WTC11 (cell line): ENCODE results near the gene PDCD1. TPM values are rescaled to one million over a fixed set of nuclear protein-coding genes. Genes with fewer than 3 reads are reported as not detected.

Source experiments
- ATAC-seq: fragments of 200-7000 bp; cut with Tn5 transposase; 2 replicates; pipeline ENCODE4 v1.10.0; 2021; ENCODE audit warnings: mild to moderate bottlenecking, moderate library complexity
- CTCF ChIA-PET: fragments of 300-600 bp; sonication (Branson Sonifier 250); formaldehyde crosslinking; loops from one replicate; lab custom pipeline; 2021; ENCODE audit warnings: antibody characterized with exemption; lab: Charles Lee
- POLR2A ChIA-PET: fragments of 350-600 bp; sonication (Branson Sonifier 250); formaldehyde crosslinking; loops from one replicate; lab custom pipeline; 2021; ENCODE audit warnings: antibody characterized with exemption; lab: Charles Lee
- DNase-seq: peaks from one replicate; pipeline ENCODE4 v3.0.0; 2021; ENCODE audit warnings: low spot score
- H3K27ac Mint-ChIP-seq: 2 replicates; pipeline ENCODE4 v1.8.0; 2021; ENCODE audit warnings: mixed read lengths
- H3K27me3 Mint-ChIP-seq: 2 replicates; pipeline ENCODE4 v1.8.0; 2021; ENCODE audit warnings: low read depth, mild to moderate bottlenecking, moderate library complexity, mixed read lengths
- H3K36me3 Mint-ChIP-seq: 2 replicates; pipeline ENCODE4 v1.8.0; 2021; ENCODE audit warnings: mixed read lengths
- H3K4me1 Mint-ChIP-seq: 2 replicates; pipeline ENCODE4 v1.8.0; 2022; ENCODE audit warnings: mixed read lengths
- H3K4me3 Mint-ChIP-seq: 2 replicates; pipeline ENCODE4 v1.8.0; 2021; ENCODE audit warnings: mild to moderate bottlenecking, moderate library complexity, mixed read lengths
- H3K9me3 Mint-ChIP-seq: 2 replicates; pipeline ENCODE4 v1.8.0; 2021; ENCODE audit warnings: mixed read lengths
- CBFB ChIP-seq: sonication (generic); formaldehyde crosslinking; IDR thresholded peaks from 2 replicates; pipeline ENCODE4 v1.8.1; 2022; ENCODE audit warnings: mild to moderate bottlenecking, low read depth, missing genetic modification reagents
- CREM ChIP-seq: sonication (generic); formaldehyde crosslinking; IDR thresholded peaks from 2 replicates; pipeline ENCODE4 v1.8.1; 2022; ENCODE audit warnings: mild to moderate bottlenecking, missing genetic modification reagents, moderate library complexity
- EMX1 ChIP-seq: fragments of 250-450 bp; sonication (Bioruptor Pico); IDR thresholded peaks from 2 replicates; pipeline ENCODE4 v1.8.0; 2021; ENCODE audit warnings: mild to moderate bottlenecking
- ESRRA ChIP-seq: sonication (generic); formaldehyde crosslinking; IDR thresholded peaks from 2 replicates; pipeline ENCODE4 v1.8.1; 2022; ENCODE audit warnings: mild to moderate bottlenecking, missing genetic modification reagents, borderline replicate concordance
- GABPB1 ChIP-seq: sonication (generic); formaldehyde crosslinking; IDR thresholded peaks from 2 replicates; pipeline ENCODE4 v1.8.1; 2023; ENCODE audit warnings: mild to moderate bottlenecking, missing genetic modification reagents
- NR3C1 ChIP-seq: sonication (generic); formaldehyde crosslinking; conservative IDR thresholded peaks from 2 replicates; pipeline ENCODE4 v1.8.1; 2023; ENCODE audit warnings: low read depth, mild to moderate bottlenecking, missing genetic modification reagents
- SMAD3 ChIP-seq: sonication (generic); formaldehyde crosslinking; IDR thresholded peaks from 2 replicates; pipeline ENCODE4 v1.8.0; 2022; ENCODE audit warnings: missing genetic modification reagents, mild to moderate bottlenecking, borderline replicate concordance
- TCF7 ChIP-seq: sonication (generic); formaldehyde crosslinking; IDR thresholded peaks from 2 replicates; pipeline ENCODE4 v1.8.0; 2022; ENCODE audit warnings: mild to moderate bottlenecking, low read depth, missing genetic modification reagents, moderate library complexity
- ZBTB21 ChIP-seq: sonication (generic); formaldehyde crosslinking; IDR thresholded peaks from 2 replicates; pipeline ENCODE4 v1.8.1; 2023; ENCODE audit warnings: mild to moderate bottlenecking, missing genetic modification reagents, borderline replicate concordance
- ZNF232 ChIP-seq: sonication (generic); formaldehyde crosslinking; IDR thresholded peaks from 2 replicates; pipeline ENCODE4 v1.8.0; 2022; ENCODE audit warnings: mild to moderate bottlenecking, missing genetic modification reagents
- ZNF317 ChIP-seq: sonication (generic); formaldehyde crosslinking; IDR thresholded peaks from 2 replicates; pipeline ENCODE4 v1.8.1; 2023; ENCODE audit warnings: low read depth, mild to moderate bottlenecking, moderate library complexity, missing genetic modification reagents, borderline replicate concordance
- total RNA-seq: library from RNA; stranded (reverse); gene quantifications from 3 replicates; pipeline ENCODE4 v1.2.3, GENCODE V29; 2021
- TF ChIP-seq, protein P1 (sequence below): sonication (generic); formaldehyde crosslinking; IDR thresholded peaks from 2 replicates; pipeline ENCODE4 v1.8.1; 2023; ENCODE audit warnings: mild to moderate bottlenecking, missing genetic modification reagents, borderline replicate concordance
- TF ChIP-seq, protein P2 (sequence below): fragments of 250-450 bp; sonication (Bioruptor Pico); IDR thresholded peaks from 2 replicates; pipeline ENCODE4 v1.9.0; 2021; ENCODE audit warnings: mild to moderate bottlenecking, borderline replicate concordance
- TF ChIP-seq, protein P3 (sequence below): sonication (generic); formaldehyde crosslinking; IDR thresholded peaks from 2 replicates; pipeline ENCODE4 v1.8.0; 2022; ENCODE audit warnings: mild to moderate bottlenecking, missing genetic modification reagents

Gene PDCD1
- total RNA-seq, 1 experiment from 2014 or later, result 0.52 TPM

DNA sequence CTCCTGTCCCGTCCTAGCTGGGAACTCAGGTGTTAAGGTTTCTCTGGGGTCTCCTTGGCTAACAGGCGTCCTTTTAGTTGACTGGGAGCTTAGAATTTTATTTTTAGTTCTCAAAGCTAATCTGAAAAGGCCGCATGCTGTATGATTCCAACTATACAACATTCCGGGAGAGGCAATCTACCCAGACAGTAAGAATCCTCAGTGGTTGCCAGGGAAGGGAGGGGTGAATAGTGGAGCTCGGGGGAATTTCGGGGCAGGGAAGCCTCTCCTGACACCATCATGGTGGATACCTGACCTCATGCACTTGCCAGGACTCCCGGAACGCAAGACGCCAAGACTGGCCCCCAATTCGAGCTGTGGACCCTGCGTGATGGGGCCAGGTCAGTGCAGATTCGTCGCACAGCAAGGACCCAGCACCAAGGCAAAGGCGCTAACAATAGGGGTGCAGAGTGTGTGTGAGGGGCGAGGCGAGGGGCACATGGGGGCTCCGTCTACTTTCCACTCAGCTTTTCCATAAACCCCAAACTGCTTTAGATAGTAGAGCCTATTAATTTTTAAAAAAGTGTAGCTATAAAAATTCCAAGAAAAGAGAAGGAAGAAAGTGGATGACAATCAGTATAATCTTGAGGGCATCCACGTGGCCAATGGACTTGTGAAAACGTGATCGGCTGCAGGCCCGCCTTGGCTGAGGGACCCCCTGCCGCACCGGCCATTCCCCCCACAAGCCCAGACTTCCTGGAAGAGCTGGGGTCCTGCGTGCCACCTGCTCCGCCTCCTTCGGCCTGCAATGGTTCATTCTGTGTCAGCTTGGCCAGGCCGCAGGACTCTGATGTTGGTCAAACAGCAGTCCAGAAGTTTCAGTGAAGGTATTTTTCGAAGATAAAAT lies 17.3 kb downstream of the PDCD1 start:
- no peak for ATAC-seq
- ChIA-PET CTCF (interaction anchor here (1.6 kb wide), 1 partner anchor 107 kb away, joined by 6 read pairs; the partner anchor contains the start of gene D2HGDH), POLR2A (no interaction called here)
- no peak overlapping the region for H3K4me3 Mint-ChIP-seq
- DNase-seq, result no peak
- no peak overlapping the region for H3K27ac Mint-ChIP-seq
- H3K4me1 Mint-ChIP-seq, result peaks cover 19% of the 10 kb centered on the region
- H3K9me3 Mint-ChIP-seq, result no peaks in the 10 kb centered on the region
- no peaks in the 10 kb centered on the region for H3K36me3 Mint-ChIP-seq
- TF ChIP-seq TCF7 (no peak), NR3C1 (no peak), ZBTB21 (CRISPR knock-in tag) (no peak), CREM (CRISPR knock-in tag) (no peak), ZNF317 (CRISPR knock-in tag) (no peak), ESRRA (CRISPR knock-in tag) (no peak)
- TF ChIP-seq, protein P1, sequence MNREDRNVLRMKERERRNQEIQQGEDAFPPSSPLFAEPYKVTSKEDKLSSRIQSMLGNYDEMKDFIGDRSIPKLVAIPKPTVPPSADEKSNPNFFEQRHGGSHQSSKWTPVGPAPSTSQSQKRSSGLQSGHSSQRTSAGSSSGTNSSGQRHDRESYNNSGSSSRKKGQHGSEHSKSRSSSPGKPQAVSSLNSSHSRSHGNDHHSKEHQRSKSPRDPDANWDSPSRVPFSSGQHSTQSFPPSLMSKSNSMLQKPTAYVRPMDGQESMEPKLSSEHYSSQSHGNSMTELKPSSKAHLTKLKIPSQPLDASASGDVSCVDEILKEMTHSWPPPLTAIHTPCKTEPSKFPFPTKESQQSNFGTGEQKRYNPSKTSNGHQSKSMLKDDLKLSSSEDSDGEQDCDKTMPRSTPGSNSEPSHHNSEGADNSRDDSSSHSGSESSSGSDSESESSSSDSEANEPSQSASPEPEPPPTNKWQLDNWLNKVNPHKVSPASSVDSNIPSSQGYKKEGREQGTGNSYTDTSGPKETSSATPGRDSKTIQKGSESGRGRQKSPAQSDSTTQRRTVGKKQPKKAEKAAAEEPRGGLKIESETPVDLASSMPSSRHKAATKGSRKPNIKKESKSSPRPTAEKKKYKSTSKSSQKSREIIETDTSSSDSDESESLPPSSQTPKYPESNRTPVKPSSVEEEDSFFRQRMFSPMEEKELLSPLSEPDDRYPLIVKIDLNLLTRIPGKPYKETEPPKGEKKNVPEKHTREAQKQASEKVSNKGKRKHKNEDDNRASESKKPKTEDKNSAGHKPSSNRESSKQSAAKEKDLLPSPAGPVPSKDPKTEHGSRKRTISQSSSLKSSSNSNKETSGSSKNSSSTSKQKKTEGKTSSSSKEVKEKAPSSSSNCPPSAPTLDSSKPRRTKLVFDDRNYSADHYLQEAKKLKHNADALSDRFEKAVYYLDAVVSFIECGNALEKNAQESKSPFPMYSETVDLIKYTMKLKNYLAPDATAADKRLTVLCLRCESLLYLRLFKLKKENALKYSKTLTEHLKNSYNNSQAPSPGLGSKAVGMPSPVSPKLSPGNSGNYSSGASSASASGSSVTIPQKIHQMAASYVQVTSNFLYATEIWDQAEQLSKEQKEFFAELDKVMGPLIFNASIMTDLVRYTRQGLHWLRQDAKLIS, result no peak
- H3K27me3 Mint-ChIP-seq, result peaks cover 39% of the 10 kb centered on the region

DNA sequence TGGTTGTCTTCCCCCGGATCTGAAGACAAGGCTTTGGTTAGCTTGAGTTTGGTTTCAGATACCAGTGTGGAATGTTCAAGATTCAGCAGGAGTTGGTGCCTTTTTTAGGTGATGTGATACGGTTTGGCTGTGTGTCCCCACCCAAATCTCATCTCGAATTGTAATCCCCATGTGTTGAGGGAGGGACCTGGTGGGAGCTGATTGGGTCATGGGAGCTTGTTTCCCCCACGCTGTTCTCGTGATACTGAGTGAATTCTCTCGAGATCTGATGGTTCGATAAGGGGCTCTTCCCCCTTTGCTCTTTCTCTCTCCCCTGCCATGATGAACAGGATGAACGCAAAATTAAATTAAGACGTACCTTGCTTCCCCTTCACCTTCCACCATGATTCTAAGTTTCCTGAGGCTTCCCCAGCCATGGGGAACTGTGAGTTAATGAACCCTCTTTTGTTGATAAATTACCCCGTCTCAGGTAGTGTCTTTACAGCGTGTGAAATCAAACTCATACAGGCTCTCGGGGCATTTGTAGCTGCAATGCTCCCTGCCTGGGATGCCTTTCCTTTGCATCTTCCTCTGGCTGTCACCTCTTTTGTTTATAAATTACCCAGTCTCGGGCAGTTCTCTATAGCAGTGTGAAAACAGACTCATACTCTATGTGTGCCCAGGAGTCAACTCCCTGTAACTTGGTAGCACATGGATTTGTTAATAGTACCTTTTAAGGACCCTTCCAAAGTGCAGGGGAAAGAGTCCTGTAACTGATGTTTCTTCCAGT lies 21.3 kb downstream of the PDCD1 start:
- ATAC-seq (no peak), DNase-seq (no peak)
- TF ChIP-seq EMX1 (CRISPR knock-in tag) (no peak), SMAD3 (no peak), CBFB (no peak), GABPB1 (no peak), ZNF232 (CRISPR knock-in tag) (no peak)
- TF ChIP-seq, protein P2, sequence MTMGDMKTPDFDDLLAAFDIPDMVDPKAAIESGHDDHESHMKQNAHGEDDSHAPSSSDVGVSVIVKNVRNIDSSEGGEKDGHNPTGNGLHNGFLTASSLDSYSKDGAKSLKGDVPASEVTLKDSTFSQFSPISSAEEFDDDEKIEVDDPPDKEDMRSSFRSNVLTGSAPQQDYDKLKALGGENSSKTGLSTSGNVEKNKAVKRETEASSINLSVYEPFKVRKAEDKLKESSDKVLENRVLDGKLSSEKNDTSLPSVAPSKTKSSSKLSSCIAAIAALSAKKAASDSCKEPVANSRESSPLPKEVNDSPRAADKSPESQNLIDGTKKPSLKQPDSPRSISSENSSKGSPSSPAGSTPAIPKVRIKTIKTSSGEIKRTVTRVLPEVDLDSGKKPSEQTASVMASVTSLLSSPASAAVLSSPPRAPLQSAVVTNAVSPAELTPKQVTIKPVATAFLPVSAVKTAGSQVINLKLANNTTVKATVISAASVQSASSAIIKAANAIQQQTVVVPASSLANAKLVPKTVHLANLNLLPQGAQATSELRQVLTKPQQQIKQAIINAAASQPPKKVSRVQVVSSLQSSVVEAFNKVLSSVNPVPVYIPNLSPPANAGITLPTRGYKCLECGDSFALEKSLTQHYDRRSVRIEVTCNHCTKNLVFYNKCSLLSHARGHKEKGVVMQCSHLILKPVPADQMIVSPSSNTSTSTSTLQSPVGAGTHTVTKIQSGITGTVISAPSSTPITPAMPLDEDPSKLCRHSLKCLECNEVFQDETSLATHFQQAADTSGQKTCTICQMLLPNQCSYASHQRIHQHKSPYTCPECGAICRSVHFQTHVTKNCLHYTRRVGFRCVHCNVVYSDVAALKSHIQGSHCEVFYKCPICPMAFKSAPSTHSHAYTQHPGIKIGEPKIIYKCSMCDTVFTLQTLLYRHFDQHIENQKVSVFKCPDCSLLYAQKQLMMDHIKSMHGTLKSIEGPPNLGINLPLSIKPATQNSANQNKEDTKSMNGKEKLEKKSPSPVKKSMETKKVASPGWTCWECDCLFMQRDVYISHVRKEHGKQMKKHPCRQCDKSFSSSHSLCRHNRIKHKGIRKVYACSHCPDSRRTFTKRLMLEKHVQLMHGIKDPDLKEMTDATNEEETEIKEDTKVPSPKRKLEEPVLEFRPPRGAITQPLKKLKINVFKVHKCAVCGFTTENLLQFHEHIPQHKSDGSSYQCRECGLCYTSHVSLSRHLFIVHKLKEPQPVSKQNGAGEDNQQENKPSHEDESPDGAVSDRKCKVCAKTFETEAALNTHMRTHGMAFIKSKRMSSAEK, result no peak
- TF ChIP-seq, protein P3, sequence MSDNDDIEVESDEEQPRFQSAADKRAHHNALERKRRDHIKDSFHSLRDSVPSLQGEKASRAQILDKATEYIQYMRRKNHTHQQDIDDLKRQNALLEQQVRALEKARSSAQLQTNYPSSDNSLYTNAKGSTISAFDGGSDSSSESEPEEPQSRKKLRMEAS, result no peak
- ChIA-PET CTCF (no interaction called here), POLR2A (no interaction called here)
- Mint-ChIP-seq H3K36me3 (no peaks in the 10 kb centered on the region), H3K27ac (no peak overlapping the region), H3K27me3 (peaks cover 5% of the 10 kb centered on the region), H3K4me3 (no peak overlapping the region), H3K4me1 (peaks cover 17% of the 10 kb centered on the region), H3K9me3 (peaks cover 10% of the 10 kb centered on the region)
